Measurements from ENCODE around the gene ZNF446. TPM values are rescaled to one million over a fixed set of nuclear protein-coding genes. Genes with fewer than 3 reads are reported as not detected.

Gene ZNF446
- total and polyA plus RNA-seq, 9 of the 15 experiments (the other 6 are each of a cell fraction or from before 2014, with no cell fraction given) = 0.07 to 4.8 (median 1.2) TPM

DNA sequence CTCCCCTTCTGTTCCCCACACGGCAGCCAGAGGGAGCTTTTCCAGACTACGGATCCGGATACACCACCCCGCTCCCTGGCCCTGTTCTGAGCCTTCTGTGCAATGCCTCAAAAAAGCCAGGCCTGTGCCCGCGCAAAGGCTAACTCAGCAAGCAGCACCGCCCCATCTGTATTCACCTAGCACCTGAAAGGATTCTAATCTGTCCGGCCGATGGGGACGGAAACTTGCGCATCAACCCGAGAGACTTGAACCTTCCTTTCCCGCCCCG, 42.9 kb downstream of the ZNF446 start (continued):
- 0 out of 2 replicates have a peak, but pooled peaks have one; percentile 21 for TF ChIP-seq RB1 (IDR thresholded peaks at IDR 0.05; ENCODE audit: low read depth)
- no peak for TF ChIP-seq RBFOX2 (IDR thresholded peaks at IDR 0.05; ENCODE audit: low read depth, low read length)
- TF ChIP-seq, protein P1, sequence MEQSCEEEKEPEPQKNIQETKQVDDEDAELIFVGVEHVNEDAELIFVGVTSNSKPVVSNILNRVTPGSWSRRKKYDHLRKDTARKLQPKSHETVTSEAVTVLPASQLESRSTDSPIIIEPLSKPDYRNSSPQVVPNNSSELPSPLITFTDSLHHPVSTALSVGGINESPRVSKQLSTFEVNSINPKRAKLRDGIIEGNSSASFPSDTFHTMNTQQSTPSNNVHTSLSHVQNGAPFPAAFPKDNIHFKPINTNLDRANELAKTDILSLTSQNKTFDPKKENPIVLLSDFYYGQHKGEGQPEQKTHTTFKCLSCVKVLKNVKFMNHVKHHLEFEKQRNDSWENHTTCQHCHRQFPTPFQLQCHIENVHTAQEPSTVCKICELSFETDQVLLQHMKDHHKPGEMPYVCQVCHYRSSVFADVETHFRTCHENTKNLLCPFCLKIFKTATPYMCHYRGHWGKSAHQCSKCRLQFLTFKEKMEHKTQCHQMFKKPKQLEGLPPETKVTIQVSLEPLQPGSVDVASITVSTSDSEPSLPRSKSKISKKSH (CRISPR knock-in tag; IDR thresholded peaks at IDR 0.05) = no peak
- TF ChIP-seq UBTF (IDR thresholded peaks at IDR 0.05; ENCODE audit: borderline replicate concordance in 1 of 2, low read depth in 2 of 2, low read length in 2 of 2) = peak in 1 of 2 experiments; percentile 49; a peak in 1 of 4 replicates
- TF ChIP-seq TRIM24 (IDR thresholded peaks at IDR 0.05) = no peak
- no peak for TF ChIP-seq HOXB6 (CRISPR knock-in tag; IDR thresholded peaks at IDR 0.05; ENCODE audit: borderline replicate concordance)
- TF ChIP-seq LCOR (CRISPR knock-in tag; IDR thresholded peaks at IDR 0.05) = peak; percentile 8; the same call in 1 of the 2 replicates
- no peak for TF ChIP-seq NR1H2 (CRISPR knock-in tag; IDR thresholded peaks at IDR 0.05)
- no peak for TF ChIP-seq FOS (IDR thresholded peaks at IDR 0.05; ENCODE audit: extremely low read depth, insufficient read length)
- TF ChIP-seq FOXP4 (CRISPR knock-in tag; IDR thresholded peaks at IDR 0.05; ENCODE audit: borderline replicate concordance) = no peak
- TF ChIP-seq ZNF717 (CRISPR knock-in tag; IDR thresholded peaks at IDR 0.05) = no peak
- TF ChIP-seq KLF16 (IDR thresholded peaks at IDR 0.05) = 0 out of 2 replicates have a peak, but pooled peaks have one; percentile 41
- TF ChIP-seq ZNF212 (CRISPR knock-in tag; IDR thresholded peaks at IDR 0.05) = no peak
- TF ChIP-seq MYBL2 (IDR thresholded peaks at IDR 0.05; ENCODE audit: low read depth) = no peak
- TF ChIP-seq MYBL2 (CRISPR knock-in tag; IDR thresholded peaks at IDR 0.05; ENCODE audit: borderline replicate concordance) = no peak
- no peak for TF ChIP-seq ZNF79 (CRISPR knock-in tag; IDR thresholded peaks at IDR 0.05; ENCODE audit: low read depth)
- no peak for TF ChIP-seq PYGO2 (tag; IDR thresholded peaks at IDR 0.05)
- peak; percentile 93; the same call in 1 of the 2 replicates for TF ChIP-seq ZBTB7A (IDR thresholded peaks at IDR 0.05; ENCODE audit: borderline replicate concordance, control insufficient read depth, low read depth, low read length)
- TF ChIP-seq NRF1 (conservative IDR thresholded peaks at IDR 0.05 in 1 of 2, IDR thresholded peaks at IDR 0.05 in 1 of 2) = peak; percentile 2 to 8; a peak in 1 of 4 replicates
- peak; percentile 6 for TF ChIP-seq SAP30 (IDR thresholded peaks at IDR 0.05; ENCODE audit: borderline replicate concordance, insufficient read depth, low read depth, low read length, poor library complexity, severe bottlenecking)
- TF ChIP-seq ZNF124 (CRISPR knock-in tag; IDR thresholded peaks at IDR 0.05) = no peak
- TF ChIP-seq ZNF24 (IDR thresholded peaks at IDR 0.05) = no peak
- TF ChIP-seq TGIF2 (CRISPR knock-in tag; IDR thresholded peaks at IDR 0.05) = no peak
- no peak for TF ChIP-seq POLR2B (IDR thresholded peaks at IDR 0.05; ENCODE audit: low read depth, partially characterized antibody)
- TF ChIP-seq, protein P2, sequence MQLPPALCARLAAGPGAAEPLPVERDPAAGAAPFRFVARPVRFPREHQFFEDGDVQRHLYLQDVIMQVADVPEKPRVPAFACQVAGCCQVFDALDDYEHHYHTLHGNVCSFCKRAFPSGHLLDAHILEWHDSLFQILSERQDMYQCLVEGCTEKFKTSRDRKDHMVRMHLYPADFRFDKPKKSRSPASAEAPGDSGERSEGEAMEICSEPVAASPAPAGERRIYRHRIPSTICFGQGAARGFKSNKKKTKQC (CRISPR knock-in tag; IDR thresholded peaks at IDR 0.05) = no peak
